Skin epidermis (tissue), 12 donors: ENCODE measurements around the gene VWA3A.
"Not testable (repeated sequence)": the region's sequence is repeated elsewhere in the genome, so short reads cannot be mapped to it uniquely, and the experiment has no call there.

Experiments used
- H3K27ac ChIP-seq, 21 experiments: fragments of 200-600 bp; sonication (generic) in 11 of 21; one replicate each; pipeline ENCODE4 v1.5.0; 2020; ENCODE audit warnings: mild to moderate bottlenecking in 3 of 21, inconsistent platforms in 2 of 21, moderate library complexity in 2 of 21
- H3K4me3 ChIP-seq, 7 experiments: fragments of 200-600 bp; sonication (generic) in 2 of 7; one replicate each; pipeline ENCODE4 v1.5.0; 2020; ENCODE audit warnings: inconsistent platforms in 2 of 7, mild to moderate bottlenecking in 2 of 7, moderate library complexity in 1 of 7

Gene VWA3A

DNA sequence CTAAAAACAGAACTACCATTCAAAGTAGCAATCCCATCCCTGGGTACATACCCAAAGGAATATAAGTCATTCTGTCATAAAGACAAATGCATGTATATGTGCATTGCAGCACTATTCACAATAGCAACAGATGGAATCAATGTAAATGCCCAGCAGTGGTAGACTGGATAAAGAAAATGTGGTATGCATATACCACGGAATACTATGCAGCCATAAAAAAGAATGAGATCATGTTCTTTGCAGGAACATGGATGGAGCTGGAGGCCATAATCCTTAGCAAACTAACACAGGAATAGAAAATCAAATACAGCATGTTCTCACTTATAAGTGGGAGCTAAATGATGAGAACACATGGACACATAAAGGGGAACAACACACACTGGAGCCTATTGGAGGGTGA is 36.2 kb downstream of the VWA3A start:
- H3K4me3 ChIP-seq: not testable (repeated sequence)

DNA sequence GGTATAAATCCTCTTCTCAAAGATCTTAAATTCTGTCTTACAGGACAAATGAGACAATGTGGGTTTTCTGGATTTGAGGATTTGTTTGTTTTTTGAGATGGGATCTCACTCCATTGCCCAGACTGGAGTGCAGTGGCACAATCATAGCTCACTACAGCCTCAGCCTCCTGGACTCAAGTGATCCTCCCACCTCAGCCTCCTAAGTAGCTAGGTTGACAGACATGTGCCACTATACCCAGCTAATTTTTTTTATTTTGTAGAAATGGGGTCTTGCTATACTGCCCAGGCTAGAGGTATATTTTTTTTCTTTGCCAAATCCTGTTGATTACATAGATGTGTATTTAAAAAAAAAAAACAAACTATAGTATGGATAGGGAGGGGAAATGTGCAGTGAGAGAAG is 38.2 kb downstream of the VWA3A start:
- Histone ChIP-seq H3K4me3 (no peak overlapping the region), H3K27ac (no peak overlapping the region)

More for the DNA sequence above, 36.2 kb downstream of the VWA3A start:
- not testable (repeated sequence) for H3K27ac ChIP-seq

DNA sequence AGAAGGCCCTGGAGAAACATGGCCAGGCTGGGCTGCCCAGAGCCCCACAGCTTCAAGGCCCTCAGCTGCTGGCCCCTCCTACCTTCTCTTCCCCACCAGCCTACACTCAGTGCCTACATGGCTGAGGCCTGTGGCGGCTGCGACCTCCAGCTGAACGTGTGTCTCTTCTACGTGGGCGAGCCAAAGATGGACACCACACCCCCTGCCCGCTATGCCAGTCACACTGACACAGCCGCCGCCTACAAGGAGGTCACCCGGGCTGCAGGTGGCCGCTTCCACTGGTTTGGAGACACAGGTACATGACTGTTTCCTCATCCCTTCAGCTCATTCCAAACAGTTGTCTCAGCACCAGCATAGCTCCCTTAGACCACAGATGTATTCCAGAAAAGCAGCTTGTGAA is 40.5 kb downstream of the VWA3A start:
- H3K4me3 ChIP-seq: no peak overlapping the region
- no peak overlapping the region for H3K27ac ChIP-seq

DNA sequence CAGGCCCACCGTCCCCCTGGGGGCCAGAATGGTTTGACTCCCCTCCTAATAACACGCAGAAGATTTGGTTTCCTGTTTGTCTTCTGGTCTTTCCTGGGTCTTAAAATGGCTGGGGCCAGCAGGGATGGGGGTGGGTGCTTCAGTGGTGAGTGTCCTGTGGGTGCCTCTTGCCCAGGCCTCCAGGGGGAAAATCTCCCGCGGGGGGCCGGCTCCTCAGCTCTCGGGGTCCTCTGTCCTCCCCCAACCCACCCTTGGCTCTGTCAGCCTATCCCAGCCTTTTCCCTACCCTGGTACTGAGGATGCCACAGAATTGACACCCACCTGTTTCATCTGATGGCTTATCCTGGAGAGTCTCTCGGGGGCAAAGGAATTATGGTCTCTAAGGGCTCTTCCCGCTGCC is 46.1 kb downstream of the VWA3A start:
- Histone ChIP-seq H3K4me3 (no peak overlapping the region), H3K27ac (no peak overlapping the region)

DNA sequence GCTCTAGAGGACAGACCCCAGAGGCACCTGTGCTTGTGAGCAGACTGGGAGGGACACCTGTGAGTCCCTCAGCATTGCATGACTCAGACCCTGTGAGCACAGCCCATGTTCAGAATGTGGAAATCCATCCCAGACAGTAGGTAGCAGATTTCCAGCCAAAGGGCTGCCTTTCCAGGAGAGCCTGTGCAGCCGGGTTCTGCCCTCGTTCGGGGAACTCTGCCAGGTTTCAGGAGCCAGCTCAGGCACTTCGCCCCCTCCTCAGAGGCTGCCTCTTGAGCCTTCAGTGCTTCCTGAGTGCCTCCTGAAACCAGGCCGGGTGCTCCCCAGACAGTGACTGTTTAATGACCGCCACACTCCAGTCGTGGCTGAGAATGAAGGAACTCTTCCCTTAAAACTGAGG is 46.7 kb downstream of the VWA3A start:
- Histone ChIP-seq H3K27ac (peak overlapping the region in 2 of 21 experiments; percentile 1 to 51), H3K4me3 (no peak overlapping the region)

DNA sequence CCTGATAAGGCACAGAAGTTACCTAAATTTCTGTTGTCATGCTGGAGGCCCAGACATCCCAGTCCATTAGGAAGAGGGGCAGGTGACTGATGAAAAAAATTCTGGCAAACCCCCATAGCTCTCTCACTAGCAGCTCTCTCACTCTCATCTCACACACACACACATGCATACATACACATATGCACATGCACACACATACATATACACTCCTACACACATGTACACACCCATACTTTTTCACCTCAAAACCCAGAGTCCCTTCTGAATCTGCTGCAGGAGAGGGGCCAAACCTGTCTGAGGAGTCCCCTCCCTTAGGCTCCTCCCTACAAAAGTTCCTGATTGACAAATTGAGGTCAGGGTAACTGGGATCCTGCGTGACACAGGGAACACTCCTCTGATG is 47.4 kb downstream of the VWA3A start:
- Histone ChIP-seq H3K4me3 (no peak overlapping the region), H3K27ac (peak overlapping the region in 1 of 21 experiments; percentile 1)

DNA sequence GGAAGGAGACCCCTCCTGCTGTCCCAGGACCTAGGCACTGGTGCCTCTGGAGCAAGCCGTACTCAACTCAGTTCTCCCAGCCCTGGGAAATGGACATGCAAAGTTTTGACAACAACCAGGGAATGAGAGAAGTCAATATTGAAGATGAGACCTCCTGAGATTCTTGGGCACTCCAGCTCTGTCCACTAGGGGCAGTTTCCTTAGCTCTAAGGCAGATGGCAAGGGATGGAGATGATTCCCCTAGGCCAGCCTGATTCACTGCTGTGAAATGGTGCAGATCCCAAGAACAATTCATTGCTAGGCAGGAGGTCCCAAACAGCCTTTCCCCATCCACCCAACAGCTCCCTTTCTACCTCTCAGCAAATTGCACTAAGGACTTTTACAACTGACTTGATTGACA is 49.4 kb downstream of the VWA3A start:
- H3K27ac ChIP-seq: no peak overlapping the region
- no peak overlapping the region for H3K4me3 ChIP-seq

DNA sequence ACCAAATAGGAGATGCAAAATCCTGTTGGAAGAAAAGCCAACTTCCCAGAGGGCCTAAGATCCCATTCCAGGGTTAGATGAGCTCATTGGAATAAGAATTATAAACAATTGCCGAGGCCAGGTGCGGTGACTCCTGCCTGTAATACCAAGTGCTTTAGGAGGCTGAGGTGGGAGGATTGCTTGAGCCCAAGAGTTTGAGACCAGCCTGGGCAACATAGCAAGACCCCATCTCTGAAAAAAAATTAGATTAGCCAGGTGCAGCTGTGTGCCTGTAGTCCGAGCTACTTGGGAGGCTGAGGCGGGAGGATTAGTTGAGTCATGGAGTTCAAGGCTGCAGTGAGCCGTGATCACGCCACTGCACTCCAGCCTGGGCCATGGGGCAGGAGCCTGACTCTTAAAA is 52.2 kb downstream of the VWA3A start:
- no peak overlapping the region for H3K27ac ChIP-seq
- no peak overlapping the region for H3K4me3 ChIP-seq

DNA sequence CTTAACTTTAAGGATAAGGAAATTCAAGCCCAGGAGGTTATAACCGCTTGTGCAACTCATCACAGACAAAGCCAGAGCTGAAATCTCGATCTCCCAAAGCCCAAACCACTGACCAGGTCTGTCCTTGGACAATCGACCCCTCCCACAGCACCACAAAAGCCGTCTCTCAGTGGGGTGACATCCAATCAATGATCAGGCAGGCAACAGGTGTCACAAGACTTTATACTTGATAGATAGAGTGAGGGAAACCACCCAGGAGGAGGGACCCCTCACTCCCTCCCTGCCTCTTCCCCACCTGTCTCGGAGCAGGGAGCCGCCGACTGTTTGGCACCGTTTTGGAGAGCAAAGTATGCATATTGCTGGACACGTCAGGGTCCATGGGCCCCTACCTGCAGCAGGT is 55.5 kb downstream of the VWA3A start:
- H3K4me3 ChIP-seq: no peak overlapping the region
- no peak overlapping the region for H3K27ac ChIP-seq

DNA sequence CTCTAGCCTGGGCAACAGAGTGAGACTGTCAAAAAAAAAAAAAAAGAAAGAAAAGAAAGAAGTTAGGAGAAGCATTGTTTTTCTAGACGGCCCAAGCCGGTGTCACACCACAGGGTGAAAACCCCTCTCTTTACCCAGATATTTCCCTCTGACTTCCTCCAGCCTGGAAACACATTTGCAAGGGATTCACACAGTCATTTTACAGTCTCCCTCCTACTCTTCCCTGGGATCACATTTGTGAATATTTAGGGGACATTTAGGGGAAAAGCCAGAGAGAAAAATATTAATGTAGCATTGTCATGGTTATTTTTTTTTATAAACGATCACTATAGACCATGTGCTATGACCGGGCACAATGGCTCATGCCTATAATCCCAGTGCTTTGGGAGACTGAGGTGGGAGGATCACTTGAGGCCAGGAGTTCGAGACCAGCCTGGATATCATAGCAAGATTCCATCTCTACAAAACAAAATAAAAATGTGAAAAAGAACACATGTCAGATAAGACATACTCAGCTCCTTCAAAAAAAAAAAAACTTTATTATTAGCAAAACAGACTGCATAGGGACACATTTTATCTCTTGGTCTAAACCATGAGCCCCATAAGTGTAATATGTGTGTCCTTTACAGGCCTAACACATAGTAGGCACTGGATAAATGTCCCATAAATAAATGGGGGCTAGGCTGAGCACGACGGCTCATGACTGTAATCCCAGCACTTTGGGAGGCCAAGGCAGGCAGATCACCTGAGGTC is 59.1 kb downstream of the VWA3A start:
- no peak overlapping the region for H3K27ac ChIP-seq
- no peak overlapping the region for H3K4me3 ChIP-seq

DNA sequence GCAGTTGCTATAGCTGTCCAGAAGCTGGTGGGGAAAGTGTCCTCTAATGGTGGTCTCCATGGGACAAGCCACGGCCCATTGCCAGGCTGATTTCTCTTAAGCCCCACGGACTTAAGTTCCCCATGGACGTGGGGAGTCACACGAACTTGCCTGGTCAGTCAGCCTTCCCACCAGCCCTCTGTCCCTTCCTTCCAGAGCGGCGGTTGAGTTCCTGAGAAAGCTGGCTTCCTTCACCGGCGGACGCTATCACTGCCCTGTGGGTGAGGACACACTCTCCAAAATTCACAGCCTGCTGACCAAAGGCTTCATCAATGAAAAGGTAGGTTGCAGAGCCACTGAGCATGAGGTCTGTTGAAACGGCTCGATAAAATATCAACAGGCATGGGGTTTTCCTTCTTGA is 60.0 kb downstream of the VWA3A start:
- no peak overlapping the region for H3K27ac ChIP-seq

DNA sequence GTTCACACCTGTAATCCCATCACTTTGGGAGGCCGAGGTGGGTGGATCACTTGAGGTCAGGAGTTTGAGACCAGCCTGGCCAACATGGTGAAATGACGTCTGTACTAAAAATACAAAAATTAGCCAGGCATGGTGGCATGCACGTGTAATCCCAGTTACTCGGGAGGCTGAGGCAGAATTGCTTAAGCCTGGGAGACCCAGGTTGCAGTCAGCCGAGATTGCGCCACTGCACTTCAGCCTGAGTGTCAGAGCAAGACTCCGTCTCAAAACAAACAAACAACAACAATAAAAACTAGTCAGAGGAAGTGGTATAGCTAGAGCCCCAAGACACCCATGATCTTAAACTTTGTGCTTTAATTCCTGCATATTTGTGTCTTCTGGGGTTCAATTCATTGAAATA is 60.7 kb downstream of the VWA3A start:
- H3K4me3 ChIP-seq, H3K27ac ChIP-seq: not testable (repeated sequence)

More for the DNA sequence above, 60.0 kb downstream of the VWA3A start:
- no peak overlapping the region for H3K4me3 ChIP-seq

DNA sequence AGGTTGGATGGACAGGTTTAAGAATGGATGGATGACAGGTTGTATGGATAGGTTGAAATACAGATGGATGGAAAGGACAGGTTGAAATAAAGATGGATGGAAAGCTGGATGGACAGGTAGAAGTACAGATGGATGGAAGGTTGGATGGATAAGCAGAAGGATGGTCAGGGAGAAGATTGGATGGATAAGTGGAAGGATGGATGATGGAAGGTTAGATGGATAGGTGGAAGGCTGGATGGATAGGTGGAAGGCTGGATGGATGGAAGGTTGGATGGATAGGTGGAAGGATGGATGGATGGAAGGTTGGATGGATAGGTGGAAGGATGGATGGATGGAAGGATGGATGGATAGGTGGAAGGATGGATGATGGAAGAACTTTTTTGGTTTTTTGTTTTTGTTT is 69.1 kb downstream of the VWA3A start:
- Histone ChIP-seq H3K27ac (no peak overlapping the region), H3K4me3 (no peak overlapping the region)

DNA sequence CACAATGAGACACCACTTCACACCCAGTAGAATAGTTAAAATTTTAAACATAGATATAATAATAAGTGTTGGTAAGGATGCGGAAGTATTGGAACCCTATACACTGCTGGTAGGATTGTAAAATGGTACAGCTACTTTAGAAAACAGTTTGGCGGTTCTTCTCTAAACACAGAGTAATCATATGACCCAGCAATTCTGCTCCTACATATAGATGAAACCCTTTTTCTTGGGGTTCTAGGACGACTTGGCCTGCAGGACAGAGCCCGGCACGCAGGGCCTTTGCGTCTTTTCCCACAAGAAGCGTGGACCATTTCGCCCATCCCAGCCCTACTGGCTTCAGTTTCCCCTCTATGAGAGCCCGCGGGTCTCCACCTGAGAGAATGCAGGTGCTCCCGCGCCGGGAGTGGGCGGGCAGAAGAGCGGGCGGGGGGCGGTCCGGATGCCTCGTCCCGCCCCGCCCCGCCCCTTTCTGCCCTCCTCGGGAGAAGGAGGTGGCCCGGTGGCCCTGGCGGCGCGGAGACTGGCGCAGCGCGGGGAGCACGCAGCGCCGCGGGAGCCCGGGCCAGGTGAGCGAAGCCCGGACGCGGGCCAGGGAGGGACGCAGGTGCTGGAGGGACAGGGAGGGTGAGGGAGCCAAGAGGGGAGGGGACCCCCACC is 69.8 kb downstream of the VWA3A start, which contains the start of gene SDR42E2:
SDR42E2 (plus strand) TSS at position 508 of the 657 bp plus-strand sequence. CDS start 3,077 bp downstream, outside the sequence.
- Histone ChIP-seq H3K27ac (no peak within 1 kb of the TSS), H3K4me3 (peak within 1 kb of the TSS in 2 of 7 experiments; percentile 1 to 8)

DNA sequence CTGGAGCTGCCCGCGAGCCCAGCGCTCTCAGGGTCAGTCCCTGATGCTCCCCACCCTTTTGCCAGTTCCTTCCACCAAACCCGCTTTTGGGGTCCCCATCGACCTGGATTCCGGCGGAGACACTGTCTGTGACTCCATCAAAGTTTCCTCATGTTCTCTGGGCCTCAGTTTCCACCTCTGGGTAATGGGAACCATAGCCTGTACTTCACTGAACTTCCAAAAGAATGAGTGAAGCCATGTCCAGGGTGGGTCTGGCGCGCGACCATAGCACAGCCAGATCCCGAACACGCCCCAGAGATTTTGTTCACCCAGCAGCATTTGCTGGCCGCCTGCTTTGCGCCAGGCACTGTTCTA is 70.3 kb downstream of the VWA3A start:
- Histone ChIP-seq H3K4me3 (peak overlapping the region in 1 of 7 experiments; percentile 1), H3K27ac (no peak overlapping the region)

DNA sequence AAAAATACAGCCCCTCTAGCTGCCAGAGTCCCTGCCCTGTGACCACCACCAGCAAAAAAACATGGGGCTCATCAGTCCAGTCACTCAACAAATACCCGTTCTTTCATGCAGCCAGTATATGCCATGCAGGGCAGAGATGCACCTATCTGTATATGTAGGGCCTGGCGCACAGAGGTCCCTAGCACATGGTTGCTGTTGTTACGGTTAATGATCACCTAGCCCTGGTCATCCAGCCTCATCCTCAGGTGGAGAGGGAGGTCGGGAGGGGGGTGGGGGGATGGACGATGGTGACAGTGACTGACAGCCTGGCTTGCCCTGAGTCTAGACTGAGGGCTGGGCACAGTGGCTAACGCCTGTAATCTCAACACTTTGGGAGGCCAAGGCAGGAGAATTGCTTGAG is 71.5 kb downstream of the VWA3A start:
- H3K27ac ChIP-seq: no peak overlapping the region
- H3K4me3 ChIP-seq: no peak overlapping the region

DNA sequence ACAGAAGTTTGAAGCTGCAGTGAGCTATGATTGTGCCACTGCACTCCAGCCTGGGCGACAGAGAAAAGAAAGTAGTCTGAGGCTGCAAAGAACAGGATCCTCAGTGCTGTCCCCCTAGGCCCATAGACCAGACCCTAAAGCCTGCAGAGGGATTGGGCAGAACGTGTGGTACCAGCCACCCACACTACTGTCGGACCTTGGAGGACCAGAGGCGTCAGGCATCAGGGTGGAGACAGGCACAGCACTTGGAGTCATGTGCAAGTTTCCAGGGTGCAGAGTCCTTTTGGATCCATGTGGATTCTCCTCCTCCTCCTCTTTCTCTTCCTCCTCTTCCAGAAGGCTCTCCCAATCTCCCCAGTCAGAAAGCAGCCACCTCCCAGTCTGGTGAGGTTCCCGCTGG is 72.1 kb downstream of the VWA3A start:
- Histone ChIP-seq H3K27ac (no peak overlapping the region), H3K4me3 (no peak overlapping the region)

DNA sequence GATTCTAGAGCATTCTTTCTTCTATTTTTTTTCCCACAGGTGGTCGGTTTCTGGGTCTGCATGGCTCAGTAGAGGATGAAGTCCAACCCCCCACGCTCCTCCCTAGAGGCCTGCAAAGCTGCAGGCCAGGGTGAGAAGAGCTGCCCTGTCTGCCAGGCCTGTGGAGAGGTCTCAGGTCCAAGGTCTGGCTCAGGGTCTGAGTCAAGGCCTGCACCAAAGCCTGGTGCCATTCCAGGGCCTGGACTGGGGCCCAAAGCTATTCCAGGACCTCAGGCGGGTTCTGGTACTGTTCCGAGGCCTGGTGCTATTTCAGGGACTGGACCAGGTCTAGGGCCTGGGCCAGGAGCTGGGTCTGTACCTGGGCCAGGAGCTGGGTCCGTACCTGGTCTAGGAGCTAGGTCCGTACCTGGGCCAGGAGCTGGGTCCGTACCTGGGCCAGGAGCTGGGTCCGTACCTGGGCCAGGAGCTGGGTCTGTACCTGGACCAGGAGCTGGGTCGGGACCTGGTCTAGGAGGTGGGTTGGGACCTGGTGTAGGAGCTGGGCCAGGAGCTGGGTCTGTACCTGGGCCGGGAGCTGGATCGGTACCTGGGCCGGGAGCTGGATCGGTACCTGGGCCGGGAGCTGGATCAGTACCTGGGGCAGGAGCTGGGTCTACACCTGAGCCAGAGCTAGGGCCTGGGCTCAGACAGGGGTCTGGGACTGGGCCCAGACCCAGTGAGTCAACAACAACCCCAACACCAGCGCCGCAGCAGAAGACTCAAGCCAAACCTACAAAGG is 73.4 kb downstream of the VWA3A start:
- Histone ChIP-seq H3K27ac (no peak overlapping the region), H3K4me3 (no peak overlapping the region)

DNA sequence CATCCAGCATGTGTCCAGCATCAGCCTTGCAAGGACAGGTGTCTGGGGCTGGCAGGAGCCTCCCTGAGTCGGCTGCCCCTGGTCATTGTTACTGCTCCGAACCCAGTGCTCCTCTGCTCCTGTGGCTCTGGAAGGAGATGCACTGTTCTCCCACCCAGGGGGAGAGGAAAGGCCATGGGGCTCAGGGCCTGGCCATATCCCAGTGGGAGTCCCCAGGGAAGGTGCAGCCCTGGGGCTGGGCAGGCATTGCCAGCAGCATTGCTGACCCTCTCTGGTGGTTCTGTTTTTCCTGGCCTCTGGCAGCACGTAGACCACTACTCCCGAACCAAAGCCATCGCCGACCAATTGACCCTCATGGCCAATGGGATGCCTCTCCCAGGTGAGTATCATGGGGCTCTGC is 79.6 kb downstream of the VWA3A start:
- no peak overlapping the region for H3K4me3 ChIP-seq
- H3K27ac ChIP-seq: no peak overlapping the region

DNA sequence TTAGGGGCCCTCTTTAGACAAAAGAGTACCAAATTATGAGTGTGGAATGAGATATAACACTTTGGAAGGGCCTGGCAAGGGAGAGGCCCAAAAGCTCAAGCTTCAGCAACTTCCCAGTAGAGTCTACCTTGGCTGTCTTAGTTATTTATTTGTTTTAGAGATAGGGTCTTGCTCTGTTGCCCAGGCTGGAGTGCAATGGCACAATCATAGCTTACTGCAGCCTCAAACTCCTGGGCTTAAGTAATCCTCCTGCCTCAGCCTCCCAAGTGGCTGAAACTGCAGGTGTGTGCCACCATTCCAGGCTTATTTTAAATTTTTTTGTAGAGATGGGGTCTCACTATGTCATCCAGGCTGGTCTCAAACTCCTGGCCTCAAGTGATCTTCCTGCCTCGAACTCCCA is 80.3 kb downstream of the VWA3A start:
- not testable (repeated sequence) for H3K27ac ChIP-seq, H3K4me3 ChIP-seq

DNA sequence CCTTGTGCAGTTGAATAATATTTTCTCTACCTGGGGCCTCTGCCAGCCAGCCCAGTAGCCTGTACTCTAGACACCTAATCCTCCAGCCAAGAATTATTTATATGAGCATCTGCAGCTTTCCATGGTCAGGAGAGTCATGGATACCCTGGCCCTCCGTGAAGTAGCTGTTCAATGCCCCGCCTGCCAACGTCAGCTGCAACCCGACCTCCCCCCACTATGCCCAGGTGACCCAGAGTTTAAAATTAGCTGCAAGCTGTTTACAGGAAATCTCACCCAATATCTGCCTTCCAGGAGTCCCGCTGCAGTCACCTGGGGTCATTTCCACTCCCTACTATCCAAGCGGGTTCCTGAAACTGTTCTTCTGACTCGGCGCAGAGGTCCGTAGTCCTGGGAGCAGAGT is 82.3 kb downstream of the VWA3A start:
- Histone ChIP-seq H3K4me3 (no peak overlapping the region), H3K27ac (no peak overlapping the region)
